GM12878 (cell line): Measurements from ENCODE around the gene MYO1D. TPM values are rescaled to one million over a fixed set of nuclear protein-coding genes. Genes with fewer than 3 reads are reported as not detected.

Experiments used
- ATAC-seq: fragments of 200-7000 bp; cut with Tn5 transposase; 3 replicates; pipeline ENCODE4 v1.9.1; 2020; ENCODE audit warnings: mild to moderate bottlenecking, moderate library complexity
- BruUV-seq: library from RNA; stranded (reverse); fragments of 400-500 nt; replicated peaks from 2 replicates; lab custom pipeline; 2021; lab: Mats Ljungman, UMichigan
- CTCF ChIA-PET: fragments of 300-600 bp; sonication (Branson Sonifier 250); formaldehyde crosslinking; extraction: SDS; loops from one replicate; lab custom pipeline; 2021; ENCODE audit warnings: inconsistent platforms; lab: Yijun Ruan, JAX
- POLR2A ChIA-PET: fragments of 350-600 bp; formaldehyde crosslinking; extraction: SDS; loops from one replicate; lab custom pipeline; 2021; ENCODE audit warnings: inconsistent platforms; lab: Charles Lee
- RAD21 ChIA-PET: fragments of 300-600 bp; sonication (Branson Sonifier 250); formaldehyde crosslinking; loops from one replicate; lab custom pipeline; 2023; ENCODE audit warnings: antibody characterized with exemption; ENCODE audit not compliant: unreplicated experiment; lab: Charles Lee
- SMC1A ChIA-PET: fragments of 300-600 bp; sonication (Branson Sonifier 250); formaldehyde crosslinking; loops from one replicate; lab custom pipeline; 2023; ENCODE audit not compliant: unreplicated experiment, uncharacterized antibody; lab: Charles Lee
- DNase-seq: peaks from one replicate; pipeline ENCODE4 v3.0.0-alpha.2; 2011; ENCODE audit warnings: low read depth, low spot score
- FAIRE-seq: peaks from 3 replicates; lab custom pipeline; 2011; peaks lifted over from hg19 to GRCh38; lab: Jason Lieb, UNC
- H2AFZ ChIP-seq: 2 replicates; pipeline ENCODE4 v1.6.0; 2011; ENCODE audit warnings: low read depth, low read length, control low read depth; ENCODE audit not compliant: control insufficient read depth
- H3K27ac ChIP-seq: 2 replicates; pipeline ENCODE4 v1.5.1; 2011; ENCODE audit warnings: control low read depth; ENCODE audit not compliant: control insufficient read depth, insufficient read depth
- H3K27me3 ChIP-seq, 2 experiments: replicated peaks in 1 of 2; 2 replicates each; pipeline versions ENCODE4 v1.6.0 to v1.6.1; 2011; ENCODE audit warnings: low read length in 1 of 2; ENCODE audit not compliant: control insufficient read depth in 2 of 2, insufficient read depth in 2 of 2
- H3K36me3 ChIP-seq, 2 experiments: 2 replicates each; pipeline ENCODE4 v1.5.1; 2011; ENCODE audit warnings: low read length in 1 of 2; ENCODE audit not compliant: control insufficient read depth in 2 of 2, insufficient read depth in 2 of 2
- H3K4me1 ChIP-seq: 2 replicates; pipeline ENCODE4 v1.6.1; 2011; ENCODE audit warnings: mild to moderate bottlenecking, low read length, moderate library complexity, mixed read lengths; ENCODE audit not compliant: control insufficient read depth, insufficient read depth
- H3K4me2 ChIP-seq: 2 replicates; pipeline ENCODE4 v1.6.0; 2011; ENCODE audit warnings: control low read depth; ENCODE audit not compliant: control insufficient read depth, insufficient read depth
- H3K4me3 ChIP-seq: fragments of 200-600 bp; sonication (generic); 2 replicates; pipeline ENCODE4 v1.5.1; 2016
- H3K79me2 ChIP-seq: 2 replicates; pipeline ENCODE4 v1.6.0; 2011; ENCODE audit warnings: low read length; ENCODE audit not compliant: control insufficient read depth, insufficient read depth
- H3K9ac ChIP-seq: 2 replicates; pipeline ENCODE4 v1.8.0; 2011; ENCODE audit warnings: low read length, control low read depth, mixed read lengths; ENCODE audit not compliant: control insufficient read depth, insufficient read depth
- H3K9me3 ChIP-seq: replicated peaks from 3 replicates; pipeline ENCODE4 v1.5.1; 2011; ENCODE audit warnings: mild to moderate bottlenecking, low read length; ENCODE audit not compliant: control insufficient read depth, insufficient read depth
- H4K20me1 ChIP-seq: 2 replicates; pipeline ENCODE4 v1.6.0; 2011; ENCODE audit not compliant: control insufficient read depth, insufficient read depth
- MEF2A ChIP-seq: IDR thresholded peaks from 2 replicates; pipeline ENCODE4 v1.6.1; 2011; ENCODE audit warnings: low read depth, mild to moderate bottlenecking, low read length, moderate library complexity; ENCODE audit not compliant: insufficient read depth
- NR2C1 ChIP-seq: fragments of 450-650 bp; IDR thresholded peaks from 2 replicates; pipeline ENCODE4 v1.6.1; 2017; ENCODE audit warnings: antibody characterized with exemption, mild to moderate bottlenecking, moderate library complexity
- RAD51 ChIP-seq: fragments of 450-650 bp; IDR thresholded peaks from 2 replicates; pipeline ENCODE4 v1.6.1; 2016; ENCODE audit warnings: moderate library complexity, mild to moderate bottlenecking, inconsistent platforms
- SREBF2 ChIP-seq: IDR thresholded peaks from 2 replicates; pipeline ENCODE4 v1.6.1; 2012; ENCODE audit warnings: mild to moderate bottlenecking, low read length
- TCF7 ChIP-seq: IDR thresholded peaks from 2 replicates; pipeline ENCODE4 v1.6.1; 2014; ENCODE audit warnings: antibody characterized with exemption, borderline replicate concordance
- WGBS: methylation state at CpG from one replicate; pipeline ENCODE4 v1.1.6; 2016; ENCODE audit warnings: low lambda C conversion rate; ENCODE audit not compliant: insufficient replicate concordance, insufficient coverage; ENCODE audit errors: missing lambda C conversion rate; 5-methylcytosine and 5-hydroxymethylcytosine counted together
- in situ Hi-C: fragments of 300-500 bp; cut with MboI; formaldehyde crosslinking; loops from 9 replicates; pipeline ENCODE4 v1.14.3; 2018; ENCODE audit warnings: mixed read lengths
- intact Hi-C: fragments of 100-400 bp; cut with micrococcal nuclease; formaldehyde crosslinking; loops from one replicate; pipeline ENCODE4 v1.14.2; 2022; ENCODE audit not compliant: unreplicated experiment
- polyA plus RNA-seq, 11 experiments: library from polyadenylated mRNA; depleted of rRNA in 4 of 11; unstranded in 6 of 11; stranded (reverse) in 5 of 11; fragments of >200 nt; fragmentation: Nextera tagmentation in 4 of 11; fragmentation: Illumina TruSeq in 1 of 11; extraction: Ambion mirVana in 4 of 11; extraction: Trizol in 1 of 11; gene quantifications; 1 replicate in 1 of 11; 2 replicates in 10 of 11; pipeline versions ENCODE4 v1.2.1 to v1.2.3, GENCODE V29; 2011 to 2016; ENCODE audit warnings: inconsistent platforms in 2 of 11, missing spikeins in 2 of 11, low read depth in 1 of 11
- total RNA-seq, 4 experiments: library from RNA; depleted of rRNA in 3 of 4; stranded (reverse); fragments of >200 nt in 3 of 4; fragmentation: Illumina TruSeq in 1 of 4; extraction: Trizol in 1 of 4; gene quantifications; 2 replicates each; pipeline versions ENCODE4 v1.2.1 to v1.2.3, GENCODE V29; 2013 to 2021

The MYO1D gene
- total and polyA plus RNA-seq, 10 of the 15 experiments (the other 5 are each of a cell fraction or from before 2014, with no cell fraction given) = 1.8 to 37.7 (median 25.4) TPM

DNA sequence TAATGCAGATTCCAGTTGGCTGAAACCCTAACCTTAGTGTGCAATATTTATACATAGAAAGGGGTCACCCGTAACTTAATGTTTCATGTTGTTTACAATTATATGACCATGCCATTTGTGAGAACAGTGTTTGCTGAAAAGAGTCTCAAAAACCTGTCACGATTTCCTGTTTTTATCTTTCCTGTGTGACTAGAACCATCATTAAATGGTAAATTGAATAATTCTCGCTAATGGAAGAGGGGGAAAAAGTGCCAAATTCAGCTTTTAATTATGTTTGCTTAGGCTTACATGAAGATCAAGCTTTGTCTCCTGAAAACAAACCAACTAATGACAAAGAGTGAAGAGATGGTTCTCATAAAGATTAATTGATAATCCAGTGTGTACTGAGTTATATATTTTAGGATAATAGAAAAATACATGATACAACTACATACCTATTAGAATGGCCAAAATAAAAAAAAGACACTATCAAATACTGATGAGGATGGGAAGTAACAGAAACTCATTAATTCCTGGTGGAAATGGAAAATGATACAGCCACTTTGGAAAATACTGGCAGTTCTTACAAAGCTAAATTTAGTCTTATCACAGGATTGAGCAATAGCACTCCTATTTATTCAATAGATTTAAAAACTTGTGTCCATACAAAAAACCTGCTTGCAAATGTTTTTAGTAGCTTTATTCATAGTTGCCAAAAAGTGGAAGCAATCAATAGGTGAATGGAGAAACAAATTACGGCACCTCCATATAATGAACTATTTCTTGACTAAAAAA is 248.5 kb downstream of the MYO1D start (continued):
- TF ChIP-seq RAD51 (no peak), MEF2A (no peak), SREBF2 (no peak), NR2C1 (no peak)

DNA sequence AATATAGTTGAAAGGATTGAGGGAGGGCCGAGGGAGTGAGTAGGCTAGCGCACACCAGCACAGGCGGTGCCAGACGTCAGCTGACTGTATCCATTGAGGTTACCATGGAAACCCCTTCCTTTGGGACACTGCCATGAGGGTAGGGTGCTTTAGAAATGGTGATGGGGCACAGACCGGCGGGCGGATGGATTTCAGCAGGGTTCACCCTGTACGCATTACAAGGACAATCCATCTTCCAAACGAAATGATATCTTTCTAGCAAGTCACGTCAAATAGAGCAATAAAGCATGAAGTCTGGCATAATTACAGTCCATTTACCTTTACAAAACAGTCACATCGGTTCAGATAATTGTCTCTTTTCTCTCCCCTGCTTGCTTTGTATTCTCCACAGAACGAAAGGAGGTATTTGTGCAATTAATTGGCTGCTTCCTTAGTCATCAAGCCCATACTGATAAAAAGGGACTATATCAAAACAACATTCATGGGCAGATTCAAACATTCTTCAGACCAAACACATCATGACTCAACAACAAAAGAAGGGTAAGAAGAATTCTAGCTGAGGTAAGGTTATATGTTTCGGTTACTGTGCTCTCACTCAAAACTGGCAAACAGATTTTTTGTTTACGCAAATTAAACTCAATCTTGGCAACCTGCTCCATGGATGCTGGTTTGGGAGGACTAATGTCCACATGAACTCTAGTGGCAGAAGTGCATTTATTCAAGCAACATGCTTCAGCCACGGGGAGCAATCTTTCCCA is 249.5 kb downstream of the MYO1D start:
- ChIA-PET SMC1A (interaction anchor here (1.1 to 1.8 kb wide), 3 partner anchors 8 to 165 kb away, joined by 3 to 5 read pairs (median 3); no protein-coding TSS in a partner anchor), POLR2A (interaction anchor here (0.5 kb wide), 1 partner anchor 227 kb away, joined by 3 read pairs; no protein-coding TSS in a partner anchor), RAD21 (no interaction called here), CTCF (interaction anchor here (1.3 kb wide), 1 partner anchor 24 kb away, joined by 3 read pairs; no protein-coding TSS in a partner anchor)
- Histone ChIP-seq H3K4me3 (no peak overlapping the region), H3K36me3 (no peaks in the 10 kb centered on the region), H2AFZ (no peak overlapping the region), H3K9ac (no peak overlapping the region), H3K79me2 (no peaks in the 10 kb centered on the region), H3K4me1 (no peaks in the 10 kb centered on the region), H3K27ac (no peak overlapping the region), H3K4me2 (no peak overlapping the region), H3K27me3 (no peaks in the 10 kb centered on the region), H4K20me1 (no peaks in the 10 kb centered on the region), H3K9me3 (no peaks in the 10 kb centered on the region)
- no peak for FAIRE-seq
- BruUV-seq = no TSS peak
- no peak for DNase-seq
- WGBS = 89% methylated on average over 15 of the region's 15 CpGs
- no peak for ATAC-seq
- intact Hi-C loops = no loop called here
- in situ Hi-C loops = no loop called here
- TF ChIP-seq TCF7 = no peak
